Hepatocyte (in vitro differentiated cells): ENCODE results near the gene PEAR1.

Source experiments
- EZH2 ChIP-seq: fragments of 200-600 bp; sonication (generic); IDR thresholded peaks from 2 replicates; pipeline ENCODE4 v1.6.1; 2016; ENCODE audit warnings: antibody characterized with exemption, mild to moderate bottlenecking, borderline replicate concordance
- TF ChIP-seq, protein P1 (sequence below): fragments of 200-600 bp; sonication (generic); IDR thresholded peaks from 2 replicates; pipeline ENCODE4 v1.5.1; 2016; ENCODE audit warnings: antibody characterized with exemption, mild to moderate bottlenecking; ENCODE audit not compliant: poor library complexity

DNA sequence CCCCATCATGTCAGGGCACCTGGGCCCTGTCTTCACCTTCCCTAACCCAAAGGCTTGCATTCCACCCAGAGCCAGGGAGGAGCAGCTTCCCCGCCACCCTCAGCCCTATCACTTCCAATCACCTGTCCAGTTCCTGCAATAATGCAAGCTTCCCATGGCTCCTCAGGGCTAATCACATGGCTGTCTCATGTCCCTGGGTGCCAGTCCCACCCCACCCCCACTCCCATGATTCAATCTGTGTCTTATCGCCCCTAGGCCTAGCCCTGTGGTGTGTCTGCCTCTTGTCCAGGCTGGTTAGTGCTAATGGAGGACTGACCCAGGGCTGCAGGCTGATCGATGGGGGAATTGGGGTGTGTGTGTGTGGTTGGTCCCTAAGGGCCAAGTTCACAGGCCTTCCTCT, 11.0 kb upstream of the PEAR1 start:
- TF ChIP-seq, protein P1, sequence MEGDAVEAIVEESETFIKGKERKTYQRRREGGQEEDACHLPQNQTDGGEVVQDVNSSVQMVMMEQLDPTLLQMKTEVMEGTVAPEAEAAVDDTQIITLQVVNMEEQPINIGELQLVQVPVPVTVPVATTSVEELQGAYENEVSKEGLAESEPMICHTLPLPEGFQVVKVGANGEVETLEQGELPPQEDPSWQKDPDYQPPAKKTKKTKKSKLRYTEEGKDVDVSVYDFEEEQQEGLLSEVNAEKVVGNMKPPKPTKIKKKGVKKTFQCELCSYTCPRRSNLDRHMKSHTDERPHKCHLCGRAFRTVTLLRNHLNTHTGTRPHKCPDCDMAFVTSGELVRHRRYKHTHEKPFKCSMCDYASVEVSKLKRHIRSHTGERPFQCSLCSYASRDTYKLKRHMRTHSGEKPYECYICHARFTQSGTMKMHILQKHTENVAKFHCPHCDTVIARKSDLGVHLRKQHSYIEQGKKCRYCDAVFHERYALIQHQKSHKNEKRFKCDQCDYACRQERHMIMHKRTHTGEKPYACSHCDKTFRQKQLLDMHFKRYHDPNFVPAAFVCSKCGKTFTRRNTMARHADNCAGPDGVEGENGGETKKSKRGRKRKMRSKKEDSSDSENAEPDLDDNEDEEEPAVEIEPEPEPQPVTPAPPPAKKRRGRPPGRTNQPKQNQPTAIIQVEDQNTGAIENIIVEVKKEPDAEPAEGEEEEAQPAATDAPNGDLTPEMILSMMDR = no peak
- TF ChIP-seq EZH2 = no peak
